Tibial nerve (tissue), 4 donors: Measurements from ENCODE around the gene ZNF274. TPM values are rescaled to one million over a fixed set of nuclear protein-coding genes. Genes with fewer than 3 reads are reported as not detected.
"Not testable (repeated sequence)": the region's sequence is repeated elsewhere in the genome, so short reads cannot be mapped to it uniquely, and the experiment has no call there.

ENCODE experiments used
- DNase-seq, 2 donors: peaks; one replicate each; pipeline ENCODE4 v3.0.0-alpha.2; 2019; ENCODE audit warnings: low spot score in 2 of 2
- H3K27ac ChIP-seq, 4 donors: fragments of 200-600 bp; sonication (generic) in 3 of 4; one replicate each; pipeline ENCODE4 v1.5.1; 2017 to 2019; ENCODE audit warnings: mild to moderate bottlenecking in 1 of 4
- H3K27me3 ChIP-seq, 2 donors: fragments of 200-600 bp; sonication (generic) in 1 of 2; one replicate each; pipeline versions ENCODE4 v1.5.1 to v1.6.0; 2017 to 2019
- H3K36me3 ChIP-seq, 3 donors: fragments of 200-600 bp; sonication (generic); one replicate each; pipeline ENCODE4 v1.5.1; 2018 to 2019
- H3K4me1 ChIP-seq, 4 donors: fragments of 200-600 bp; sonication (generic) in 3 of 4; one replicate each; pipeline ENCODE4 v1.5.1; 2017 to 2019
- H3K4me3 ChIP-seq, 4 donors: fragments of 200-600 bp; sonication (generic) in 3 of 4; one replicate each; pipeline ENCODE4 v1.5.1; 2017 to 2019; ENCODE audit warnings: mild to moderate bottlenecking in 1 of 4, moderate library complexity in 1 of 4
- H3K9me3 ChIP-seq, 4 donors: fragments of 200-600 bp; sonication (generic) in 3 of 4; one replicate each; pipeline ENCODE4 v1.5.1; 2017 to 2019
- EP300 ChIP-seq, 2 donors: sonication (generic); formaldehyde crosslinking; IDR thresholded peaks; one replicate each; pipeline ENCODE4 v1.6.1; 2017; ENCODE audit warnings: antibody characterized with exemption in 2 of 2, mild to moderate bottlenecking in 1 of 2
- POLR2A ChIP-seq, 2 donors: fragments of 450-650 bp; IDR thresholded peaks; one replicate each; pipeline ENCODE4 v1.6.1; 2017; ENCODE audit warnings: antibody characterized with exemption in 2 of 2, mild to moderate bottlenecking in 2 of 2, moderate library complexity in 2 of 2
- WGBS, 2 donors: methylation state at CpG; one replicate each; pipeline ENCODE4 v1.1.5; 2018; 5-methylcytosine and 5-hydroxymethylcytosine counted together
- total RNA-seq, 4 donors: library from RNA; depleted of rRNA; stranded (reverse); fragments of >200 nt; gene quantifications; one replicate each; pipeline ENCODE4 v1.1.0, GENCODE V29; 2016
- TF ChIP-seq, protein P1 (sequence below), 5 experiments: fragments of 200-600 bp in 3 of 5; fragments of 450-650 bp in 2 of 5; sonication (generic) in 3 of 5; IDR thresholded peaks; one replicate each; pipeline ENCODE4 v1.5.1; 2016 to 2019; ENCODE audit warnings: antibody characterized with exemption in 5 of 5, mild to moderate bottlenecking in 3 of 5, moderate library complexity in 2 of 5

Gene ZNF274
- total RNA-seq, 4 donors from 2014 or later = 27.3 to 38.8 (median 33.8) TPM

DNA sequence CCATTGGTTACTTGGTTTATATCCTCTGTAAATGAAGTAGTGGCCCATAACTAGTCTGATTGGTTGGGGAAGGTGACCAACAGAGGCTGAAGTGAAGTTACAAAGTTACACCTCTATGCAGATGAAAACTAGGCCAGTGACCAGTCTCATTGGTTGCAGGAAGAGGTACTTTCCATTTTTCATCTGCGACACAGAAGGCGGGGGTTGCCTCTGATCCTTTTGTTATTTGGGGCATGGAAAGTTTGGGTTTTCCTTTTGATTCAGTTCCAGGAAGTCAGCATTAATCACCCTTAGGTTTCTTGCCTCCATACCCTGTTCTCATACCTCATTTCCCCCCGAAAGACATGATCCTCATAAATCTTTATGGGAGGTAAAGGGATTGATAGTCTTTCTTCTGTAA is 66.0 kb downstream of the ZNF274 start:
- Histone ChIP-seq H3K4me3 (no peak overlapping the region), H3K27ac (no peak overlapping the region), H3K36me3 (peaks cover 10 to 100% (median 74%) of the 10 kb centered on the region in 3 donors), H3K9me3 (peaks cover 8 to 100% (median 59%) of the 10 kb centered on the region in 4 donors), H3K4me1 (no peaks in the 10 kb centered on the region), H3K27me3 (no peaks in the 10 kb centered on the region)
- WGBS, 2 donors = 97 to 98% methylated on average over 3 of the region's 3 CpGs
- no peak for DNase-seq
- TF ChIP-seq, protein P1, sequence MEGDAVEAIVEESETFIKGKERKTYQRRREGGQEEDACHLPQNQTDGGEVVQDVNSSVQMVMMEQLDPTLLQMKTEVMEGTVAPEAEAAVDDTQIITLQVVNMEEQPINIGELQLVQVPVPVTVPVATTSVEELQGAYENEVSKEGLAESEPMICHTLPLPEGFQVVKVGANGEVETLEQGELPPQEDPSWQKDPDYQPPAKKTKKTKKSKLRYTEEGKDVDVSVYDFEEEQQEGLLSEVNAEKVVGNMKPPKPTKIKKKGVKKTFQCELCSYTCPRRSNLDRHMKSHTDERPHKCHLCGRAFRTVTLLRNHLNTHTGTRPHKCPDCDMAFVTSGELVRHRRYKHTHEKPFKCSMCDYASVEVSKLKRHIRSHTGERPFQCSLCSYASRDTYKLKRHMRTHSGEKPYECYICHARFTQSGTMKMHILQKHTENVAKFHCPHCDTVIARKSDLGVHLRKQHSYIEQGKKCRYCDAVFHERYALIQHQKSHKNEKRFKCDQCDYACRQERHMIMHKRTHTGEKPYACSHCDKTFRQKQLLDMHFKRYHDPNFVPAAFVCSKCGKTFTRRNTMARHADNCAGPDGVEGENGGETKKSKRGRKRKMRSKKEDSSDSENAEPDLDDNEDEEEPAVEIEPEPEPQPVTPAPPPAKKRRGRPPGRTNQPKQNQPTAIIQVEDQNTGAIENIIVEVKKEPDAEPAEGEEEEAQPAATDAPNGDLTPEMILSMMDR (IDR thresholded peaks at IDR 0.05) = no peak
- TF ChIP-seq POLR2A (IDR thresholded peaks at IDR 0.05) (no peak), EP300 (IDR thresholded peaks at IDR 0.05) (no peak)

- no peaks in the 10 kb centered on the region for H3K4me1 ChIP-seq
- 99% methylated on average over 2 of the region's 2 CpGs for WGBS, 2 donors
- no peak for DNase-seq
- no peaks in the 10 kb centered on the region for H3K27me3 ChIP-seq
- TF ChIP-seq, protein P1 (IDR thresholded peaks at IDR 0.05) = no peak
- no peak for TF ChIP-seq EP300 (IDR thresholded peaks at IDR 0.05)
- TF ChIP-seq POLR2A (IDR thresholded peaks at IDR 0.05) = no peak
- peaks cover 5 to 100% (median 58%) of the 10 kb centered on the region in 3 donors for H3K36me3 ChIP-seq
- peaks cover 8 to 100% (median 58%) of the 10 kb centered on the region in 4 donors for H3K9me3 ChIP-seq
- H3K27ac ChIP-seq = no peak overlapping the region
- no peak overlapping the region for H3K4me3 ChIP-seq
Measured at GRCh38 chr19:58252102-58252685, 69.3 kb downstream of the ZNF274 start.

DNA sequence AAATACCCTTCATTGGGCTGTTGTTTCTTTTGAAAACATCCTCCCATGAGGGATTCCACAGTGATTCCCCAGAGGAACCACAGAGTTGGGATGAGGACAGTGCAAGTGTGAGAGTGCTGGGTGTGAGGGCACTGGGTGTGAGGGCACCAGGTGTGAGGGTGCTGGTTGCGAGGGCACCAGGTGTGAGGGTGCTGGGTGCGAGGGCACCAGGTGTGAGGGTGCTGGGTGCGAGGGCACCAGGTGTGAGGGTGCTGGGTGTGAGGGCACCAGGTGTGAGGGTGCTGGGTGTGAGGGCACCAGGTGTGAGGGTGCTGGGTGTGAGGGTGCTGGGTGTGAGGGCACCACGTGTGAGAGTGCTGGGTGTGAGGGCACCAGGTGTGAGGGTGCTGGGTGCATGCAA is 75.4 kb downstream of the ZNF274 start:
- Histone ChIP-seq H3K9me3 (peaks cover 34 to 100% (median 79%) of the 10 kb centered on the region in 4 donors), H3K36me3 (peaks cover 0 to 100% (median 44%) of the 10 kb centered on the region in 3 donors)
- not testable (repeated sequence) for H3K27me3 ChIP-seq, H3K4me3 ChIP-seq, DNase-seq, H3K27ac ChIP-seq, H3K4me1 ChIP-seq
- whole genome bisulfite sequencing, 2 donors = 40 to 50% methylated on average over 4 of the region's 4 CpGs

DNA sequence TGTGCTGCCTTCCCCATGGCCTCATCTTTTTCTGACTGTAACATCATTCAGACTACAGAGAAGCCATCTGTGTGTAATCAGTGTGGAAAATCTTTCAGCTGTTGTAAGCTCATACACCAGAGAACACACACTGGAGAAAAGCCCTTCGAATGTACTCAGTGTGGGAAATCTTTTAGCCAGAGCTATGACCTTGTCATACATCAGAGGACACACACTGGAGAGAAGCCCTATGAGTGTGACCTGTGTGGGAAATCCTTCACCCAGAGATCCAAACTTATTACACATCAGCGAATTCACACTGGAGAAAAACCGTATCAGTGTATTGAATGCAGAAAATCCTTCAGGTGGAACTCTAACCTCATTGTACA is 78.7 kb downstream of the ZNF274 start:
- WGBS, 2 donors = 94% methylated on average over 3 of the region's 3 CpGs
- Histone ChIP-seq H3K4me3 (no peak overlapping the region), H3K4me1 (no peaks in the 10 kb centered on the region), H3K36me3 (peaks cover 0 to 100% (median 28%) of the 10 kb centered on the region in 3 donors), H3K27me3 (no peaks in the 10 kb centered on the region), H3K9me3 (peaks cover 34 to 100% (median 79%) of the 10 kb centered on the region in 4 donors), H3K27ac (no peak overlapping the region)
- TF ChIP-seq EP300 (IDR thresholded peaks at IDR 0.05) (no peak), POLR2A (IDR thresholded peaks at IDR 0.05) (no peak)
- TF ChIP-seq, protein P1 (IDR thresholded peaks at IDR 0.05) = no peak
- DNase-seq = no peak

- H3K4me3 ChIP-seq = no peak overlapping the region
- peaks cover 0 to 100% (median 28%) of the 10 kb centered on the region in 3 donors for H3K36me3 ChIP-seq
- DNase-seq = no peak
- H3K4me1 ChIP-seq = no peaks in the 10 kb centered on the region
- H3K27me3 ChIP-seq = no peaks in the 10 kb centered on the region
- H3K9me3 ChIP-seq = peaks cover 34 to 100% (median 78%) of the 10 kb centered on the region in 4 donors
- WGBS, 2 donors = 95 to 96% methylated on average over 19 of the region's 19 CpGs
- H3K27ac ChIP-seq = no peak overlapping the region
- no peak for TF ChIP-seq EP300 (IDR thresholded peaks at IDR 0.05)
- TF ChIP-seq, protein P1 (IDR thresholded peaks at IDR 0.05) = no peak
- no peak for TF ChIP-seq POLR2A (IDR thresholded peaks at IDR 0.05)
Measured at GRCh38 chr19:58261968-58262921, 79.4 kb downstream of the ZNF274 start.
